GM21447 (cell line): ENCODE results near the gene RALGPS2.
"Not testable (repeated sequence)": the region's sequence is repeated elsewhere in the genome, so short reads cannot be mapped to it uniquely, and the experiment has no call there.

Source experiments
- ATAC-seq: cut with Tn5 transposase; IDR thresholded peaks from one replicate; pipeline ENCODE4 v1.9.1; 2021; ENCODE audit not compliant: unreplicated experiment

Gene RALGPS2

GRCh38 chr1:178774263-178774662 is 49.2 kb downstream of the RALGPS2 start:
- no peak for ATAC-seq

- ATAC-seq = no peak
Observed at GRCh38 chr1:178776553-178776952, 51.5 kb downstream of the RALGPS2 start.

- no peak for ATAC-seq
Observed at GRCh38 chr1:178781533-178782330, 56.7 kb downstream of the RALGPS2 start.

GRCh38 chr1:178784131-178784536 is 59.1 kb downstream of the RALGPS2 start:
- ATAC-seq = peak; percentile 67

- ATAC-seq = no peak
Observed at GRCh38 chr1:178792394-178792793, 67.3 kb downstream of the RALGPS2 start.

GRCh38 chr1:178796013-178796412 is 71.0 kb downstream of the RALGPS2 start:
- ATAC-seq = no peak

- ATAC-seq = no peak
Observed at GRCh38 chr1:178797590-178797989, 72.5 kb downstream of the RALGPS2 start.

GRCh38 chr1:178798232-178798861 is 73.3 kb downstream of the RALGPS2 start:
- ATAC-seq = no peak

- no peak for ATAC-seq
Observed at GRCh38 chr1:178802873-178803272, 77.8 kb downstream of the RALGPS2 start.

GRCh38 chr1:178806665-178807300 is 81.7 kb downstream of the RALGPS2 start:
- no peak for ATAC-seq

- ATAC-seq = no peak
Observed at GRCh38 chr1:178808529-178808928, 83.5 kb downstream of the RALGPS2 start.

- no peak for ATAC-seq
Observed at GRCh38 chr1:178810585-178810984, 85.5 kb downstream of the RALGPS2 start.

GRCh38 chr1:178818416-178818815 is 93.4 kb downstream of the RALGPS2 start:
- no peak for ATAC-seq

- ATAC-seq = no peak
Observed at GRCh38 chr1:178819123-178819522, 94.1 kb downstream of the RALGPS2 start.

GRCh38 chr1:178821134-178821866 is 96.3 kb downstream of the RALGPS2 start:
- ATAC-seq = no peak

GRCh38 chr1:178825167-178825566 is 100.1 kb downstream of the RALGPS2 start:
- no peak for ATAC-seq

- ATAC-seq = no peak
Observed at GRCh38 chr1:178844436-178844835, 119.4 kb downstream of the RALGPS2 start.

GRCh38 chr1:178846306-178846705 is 121.3 kb downstream of the RALGPS2 start:
- no peak for ATAC-seq

- no peak for ATAC-seq
Observed at GRCh38 chr1:178847396-178847849, 122.4 kb downstream of the RALGPS2 start.

GRCh38 chr1:178847919-178848318 is 122.9 kb downstream of the RALGPS2 start:
- ATAC-seq = not testable (repeated sequence)

- no peak for ATAC-seq
Observed at GRCh38 chr1:178849918-178850317, 124.9 kb downstream of the RALGPS2 start.
